ENCODE results near the gene FAM43B.

- TF ChIP-seq EZH2 (IDR thresholded peaks at IDR 0.05; ENCODE audit: borderline replicate concordance, low read length) (no peak), CTCF (IDR thresholded peaks at IDR 0.05; ENCODE audit: low read length) (no peak)
Measured at GRCh38 chr1:20551945-20552727, at the start of gene FAM43B.
